DOHH2 (cell line): ENCODE measurements around the gene NELFCD.

Source experiments
- CTCF ChIP-seq: fragments of 200-600 bp; sonication (generic); IDR thresholded peaks from one replicate; pipeline ENCODE4 v1.5.1; 2014; ENCODE audit warnings: antibody characterized with exemption, mild to moderate bottlenecking, low read depth, low read length; ENCODE audit not compliant: poor library complexity, severe bottlenecking
- EZH2phosphoT487 ChIP-seq: fragments of 200-600 bp; sonication (generic); IDR thresholded peaks from 2 replicates; pipeline ENCODE4 v1.6.1; 2017; ENCODE audit warnings: borderline replicate concordance, mild to moderate bottlenecking, antibody characterized with exemption, low read length, moderate library complexity, mixed read lengths

- TF ChIP-seq EZH2phosphoT487 (no peak), CTCF (no peak)
These were observed 17.6 kb downstream of the NELFCD start for GRCh38 chr20:58998656-58999055.
